ENCODE data around the gene ACBD6.

ACBD6 gene

DNA sequence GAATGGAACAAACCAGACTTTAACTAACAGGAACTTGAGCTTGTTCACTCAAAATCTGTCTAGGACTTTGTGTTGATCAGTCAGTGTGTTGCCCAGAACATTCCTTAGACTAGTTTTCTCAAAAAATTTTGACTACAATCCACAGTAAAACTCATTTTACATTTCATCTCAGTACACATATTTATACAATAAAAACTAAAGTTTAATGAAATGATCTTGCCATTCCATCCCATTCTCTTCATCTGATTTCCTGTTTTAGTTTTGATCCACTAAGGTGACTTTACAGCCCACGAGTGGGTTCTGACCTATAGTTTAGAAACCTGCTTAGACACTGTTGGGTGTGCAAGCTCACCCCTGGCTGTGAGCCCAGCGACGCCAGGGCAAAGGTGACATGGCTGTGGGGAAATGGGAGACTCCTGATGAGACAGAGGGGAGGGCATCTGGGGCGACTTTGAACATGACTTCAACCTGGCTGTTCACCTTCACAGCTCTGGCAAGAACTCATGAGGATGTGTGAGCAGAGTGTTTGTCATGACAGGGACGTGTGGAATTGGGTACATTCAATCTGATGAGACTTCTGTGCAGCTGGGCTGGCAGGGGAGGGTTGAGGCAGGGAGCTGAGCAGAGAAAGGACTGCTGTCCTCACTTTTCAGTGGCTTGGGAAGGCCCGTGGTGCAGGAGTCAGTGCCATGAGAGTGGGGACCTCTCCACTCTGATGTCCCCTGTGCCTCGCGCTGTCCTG is 231.7 kb downstream of the ACBD6 start:
- H3K36me3 ChIP-seq (ENCODE audit: control insufficient read depth, insufficient read depth, low read length): 0 out of 2 replicates have a peak, but pooled peaks cover 2% of the 10 kb centered on the region
- DNase-seq (ENCODE audit: low read depth, low spot score): no peak
- H3K27me3 ChIP-seq (ENCODE audit: control insufficient read depth, insufficient read depth, low read length): no peaks in the 10 kb centered on the region
- H3K27ac ChIP-seq (ENCODE audit: low read length): no peak overlapping the region
- no peak overlapping the region for H3K4me3 ChIP-seq (ENCODE audit: low read length)
- no peaks in the 10 kb centered on the region for H3K9me3 ChIP-seq (ENCODE audit: control insufficient read depth, insufficient read depth, low read length)
- no CpG with 5 or more reads among the region's 8 CpGs for WGBS (ENCODE audit: insufficient coverage, insufficient read length)
- H3K4me1 ChIP-seq (ENCODE audit: control insufficient read depth, insufficient read depth, low read length): peaks cover 13% of the 10 kb centered on the region

DNA sequence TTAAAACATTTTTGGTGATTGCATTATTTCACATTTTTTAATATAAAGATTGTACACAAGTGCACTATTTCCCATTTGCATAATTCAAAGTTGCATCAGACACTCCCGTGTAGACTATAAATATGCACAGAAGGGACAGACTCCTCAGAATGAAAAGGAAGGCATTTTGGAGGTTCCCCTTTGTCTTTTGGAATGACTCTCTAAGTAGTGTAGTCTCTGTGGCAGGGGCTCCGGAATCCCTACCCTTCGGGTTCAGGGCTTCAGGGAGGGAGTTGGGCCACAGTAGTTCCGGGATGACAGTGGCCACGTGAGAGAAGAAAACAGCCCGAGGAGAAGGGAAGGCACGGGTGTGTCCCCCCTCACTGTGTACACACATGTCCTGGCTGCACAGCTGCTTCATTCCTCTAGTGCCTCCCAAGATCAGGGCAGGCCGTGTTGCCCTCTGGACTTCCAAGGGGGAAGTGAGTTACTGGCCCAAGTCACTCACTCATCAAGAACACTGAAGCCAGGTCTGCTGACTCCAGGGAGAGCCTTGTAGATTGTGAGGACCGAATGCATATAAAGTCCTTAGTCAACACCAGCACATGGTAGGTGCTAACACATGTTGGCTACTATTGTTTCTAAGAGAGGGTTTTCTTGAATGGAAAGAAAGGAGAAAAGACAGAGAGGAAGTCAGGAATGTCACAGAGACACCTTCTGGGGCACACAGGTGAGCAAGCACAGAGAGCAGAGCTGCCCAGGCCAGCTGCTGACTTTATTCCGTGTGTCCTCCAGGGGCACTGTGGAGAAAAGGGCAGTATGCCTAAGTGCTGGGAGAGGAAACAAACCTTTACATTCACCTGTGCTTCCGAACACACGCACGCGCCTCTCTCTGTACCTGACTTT is 232.5 kb downstream of the ACBD6 start:
- peak; percentile 35 for DNase-seq (ENCODE audit: low read depth, low spot score)
- no peaks in the 10 kb centered on the region for H3K27me3 ChIP-seq (ENCODE audit: control insufficient read depth, insufficient read depth, low read length)
- H3K9me3 ChIP-seq (ENCODE audit: control insufficient read depth, insufficient read depth, low read length): no peaks in the 10 kb centered on the region
- H3K4me1 ChIP-seq (ENCODE audit: control insufficient read depth, insufficient read depth, low read length): peaks cover 15% of the 10 kb centered on the region
- 0 out of 2 replicates have a peak, but pooled peaks cover 2% of the 10 kb centered on the region for H3K36me3 ChIP-seq (ENCODE audit: control insufficient read depth, insufficient read depth, low read length)
- no CpG with 5 or more reads among the region's 14 CpGs for WGBS (ENCODE audit: insufficient coverage, insufficient read length)
- H3K27ac ChIP-seq (ENCODE audit: low read length): no peak overlapping the region
- no peak overlapping the region for H3K4me3 ChIP-seq (ENCODE audit: low read length)

DNA sequence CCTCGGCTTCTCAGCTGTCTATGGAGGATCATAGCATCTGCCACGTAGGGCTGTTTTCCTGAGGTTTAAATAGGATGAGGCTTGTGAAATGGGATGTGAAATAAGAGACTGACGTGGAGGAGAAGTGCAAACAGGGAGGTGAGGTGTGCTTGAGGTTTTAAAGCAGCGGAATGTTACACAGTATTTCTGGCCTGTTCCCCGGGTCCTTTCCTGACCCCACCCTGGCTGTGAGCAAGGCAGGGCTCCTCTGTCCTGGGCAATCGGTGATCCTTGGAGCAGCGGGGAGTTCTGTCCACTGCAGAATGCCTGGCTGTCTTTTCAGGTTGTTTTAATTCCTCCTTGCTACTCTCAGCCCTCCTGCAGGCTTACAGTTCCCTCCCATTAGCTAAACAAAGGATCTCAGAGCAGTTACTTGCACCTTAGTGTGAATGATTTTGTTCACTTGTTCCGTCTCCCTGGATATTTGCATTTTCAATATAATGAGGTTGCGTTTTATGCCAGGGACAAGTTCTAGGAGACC is 233.8 kb downstream of the ACBD6 start:
- Histone ChIP-seq H3K4me1 (ENCODE audit: control insufficient read depth, insufficient read depth, low read length) (peaks cover 15% of the 10 kb centered on the region), H3K9me3 (ENCODE audit: control insufficient read depth, insufficient read depth, low read length) (no peaks in the 10 kb centered on the region), H3K36me3 (ENCODE audit: control insufficient read depth, insufficient read depth, low read length) (no peaks in the 10 kb centered on the region), H3K27ac (ENCODE audit: low read length) (no peak overlapping the region), H3K4me3 (ENCODE audit: low read length) (no peak overlapping the region), H3K27me3 (ENCODE audit: control insufficient read depth, insufficient read depth, low read length) (no peaks in the 10 kb centered on the region)
- WGBS (ENCODE audit: insufficient coverage, insufficient read length): no CpG with 5 or more reads among the region's 9 CpGs
- no peak for DNase-seq (ENCODE audit: low read depth, low spot score)

DNA sequence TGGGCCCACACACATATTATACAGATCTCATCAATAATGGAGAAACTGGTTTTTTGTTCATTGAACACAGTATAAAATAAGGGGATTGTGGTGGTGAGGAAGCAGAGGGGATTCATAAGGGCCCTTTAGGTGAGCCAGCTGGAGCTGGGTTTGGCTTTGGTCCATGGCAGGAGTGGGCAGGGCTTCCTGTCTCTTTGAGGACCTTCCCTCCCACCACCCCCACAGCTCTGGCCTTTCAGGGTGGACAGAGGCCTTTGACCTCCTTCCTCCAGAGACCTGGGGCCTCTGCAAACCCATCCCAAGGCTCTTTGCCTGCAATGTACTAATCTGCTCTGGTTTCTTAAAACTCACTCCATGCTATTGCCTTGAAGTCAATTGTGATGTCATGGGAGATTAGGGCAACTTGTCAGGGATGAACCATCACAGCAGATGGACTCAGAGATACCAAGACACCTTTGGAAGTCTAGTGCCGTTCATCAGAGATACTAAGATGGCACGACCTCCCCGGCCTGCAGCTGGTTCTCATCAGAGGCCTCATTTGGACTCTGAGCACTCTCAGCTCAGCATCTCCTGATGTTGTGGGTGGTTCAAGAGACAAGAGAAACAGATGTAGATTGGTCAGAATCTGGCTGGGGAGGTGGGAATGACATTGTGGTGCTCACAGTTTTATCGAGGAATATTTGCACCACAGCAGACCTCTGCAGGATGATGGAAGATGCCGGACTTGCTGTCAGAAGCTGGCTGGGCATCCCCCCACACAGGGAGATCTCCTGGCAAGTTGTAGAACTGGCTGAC is 234.4 kb downstream of the ACBD6 start:
- WGBS (ENCODE audit: insufficient coverage, insufficient read length): no CpG with 5 or more reads among the region's 5 CpGs
- Histone ChIP-seq H3K36me3 (ENCODE audit: control insufficient read depth, insufficient read depth, low read length) (no peaks in the 10 kb centered on the region), H3K27me3 (ENCODE audit: control insufficient read depth, insufficient read depth, low read length) (no peaks in the 10 kb centered on the region), H3K9me3 (ENCODE audit: control insufficient read depth, insufficient read depth, low read length) (no peaks in the 10 kb centered on the region), H3K4me1 (ENCODE audit: control insufficient read depth, insufficient read depth, low read length) (peaks cover 15% of the 10 kb centered on the region), H3K4me3 (ENCODE audit: low read length) (no peak overlapping the region), H3K27ac (ENCODE audit: low read length) (no peak overlapping the region)
- no peak for DNase-seq (ENCODE audit: low read depth, low spot score)

DNA sequence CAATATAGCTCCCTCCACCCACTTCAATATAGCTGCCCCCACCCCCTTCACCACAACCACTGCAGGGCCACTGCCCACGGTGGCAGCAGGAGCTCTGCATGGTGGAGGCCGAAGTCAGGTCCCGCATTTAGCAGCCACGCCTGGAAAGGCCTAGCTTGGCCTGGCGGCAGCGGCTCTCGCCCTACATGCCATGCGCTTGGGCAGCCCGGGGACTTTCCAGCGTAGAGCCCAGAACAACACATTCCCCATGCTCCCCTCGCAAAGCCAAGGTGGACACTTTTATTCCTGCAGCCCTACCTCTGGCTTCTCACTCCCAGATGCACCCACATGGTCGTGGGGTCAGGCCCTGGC is 235.2 kb downstream of the ACBD6 start:
- no CpG with 5 or more reads among the region's 12 CpGs for WGBS (ENCODE audit: insufficient coverage, insufficient read length)
- peaks cover 15% of the 10 kb centered on the region for H3K4me1 ChIP-seq (ENCODE audit: control insufficient read depth, insufficient read depth, low read length)

DNA sequence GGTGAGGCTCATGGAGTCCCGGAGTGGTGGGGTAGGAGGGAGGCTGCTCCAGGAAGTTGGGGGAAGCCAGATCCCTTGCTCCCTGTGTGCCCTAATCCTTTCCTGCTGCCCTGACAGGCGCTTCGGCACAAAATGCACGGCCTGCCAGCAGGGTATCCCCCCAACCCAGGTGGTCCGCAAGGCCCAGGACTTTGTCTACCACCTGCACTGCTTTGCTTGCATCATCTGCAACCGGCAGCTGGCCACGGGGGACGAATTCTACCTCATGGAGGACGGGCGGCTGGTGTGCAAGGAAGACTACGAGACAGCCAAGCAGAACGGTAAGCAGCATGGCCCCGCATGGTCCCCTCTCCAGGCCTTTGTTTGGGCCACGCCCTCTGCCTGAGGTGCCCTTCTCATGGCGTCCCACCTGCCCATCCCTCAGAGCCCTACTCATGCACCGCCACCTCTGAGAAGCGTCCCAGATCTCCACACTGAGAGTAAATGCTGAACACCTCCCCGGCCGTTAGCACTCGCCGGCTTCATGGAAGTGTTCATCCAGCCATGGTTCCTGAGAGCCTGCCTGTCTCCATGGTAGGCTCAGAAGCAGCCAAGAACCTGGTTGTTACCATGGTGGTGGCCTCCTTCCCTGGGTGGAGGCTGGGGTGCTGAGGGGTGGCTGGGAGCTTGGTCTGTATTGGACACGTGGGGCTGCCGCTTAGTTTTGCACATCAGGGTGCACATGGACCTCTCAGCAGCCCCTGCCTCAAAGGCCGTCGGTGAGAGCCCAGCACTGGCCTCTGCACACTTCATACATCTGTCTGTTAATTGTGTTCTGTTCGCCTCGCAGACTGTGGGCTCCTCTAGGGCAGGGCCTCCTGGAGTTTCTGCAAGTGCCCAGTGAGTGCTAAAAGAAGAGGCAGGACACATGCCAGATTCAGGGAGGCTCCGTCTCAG is 235.8 kb downstream of the ACBD6 start:
- Histone ChIP-seq H3K27me3 (ENCODE audit: control insufficient read depth, insufficient read depth, low read length) (no peaks in the 10 kb centered on the region), H3K4me1 (ENCODE audit: control insufficient read depth, insufficient read depth, low read length) (peaks cover 15% of the 10 kb centered on the region), H3K4me3 (ENCODE audit: low read length) (no peak overlapping the region), H3K36me3 (ENCODE audit: control insufficient read depth, insufficient read depth, low read length) (no peaks in the 10 kb centered on the region), H3K27ac (ENCODE audit: low read length) (no peak overlapping the region), H3K9me3 (ENCODE audit: control insufficient read depth, insufficient read depth, low read length) (no peaks in the 10 kb centered on the region)
- no CpG with 5 or more reads among the region's 28 CpGs for WGBS (ENCODE audit: insufficient coverage, insufficient read length)
- DNase-seq (ENCODE audit: low read depth, low spot score): no peak

More for the DNA sequence above, 235.2 kb downstream of the ACBD6 start:
- Histone ChIP-seq H3K27me3 (ENCODE audit: control insufficient read depth, insufficient read depth, low read length) (no peaks in the 10 kb centered on the region), H3K4me3 (ENCODE audit: low read length) (no peak overlapping the region), H3K36me3 (ENCODE audit: control insufficient read depth, insufficient read depth, low read length) (no peaks in the 10 kb centered on the region), H3K9me3 (ENCODE audit: control insufficient read depth, insufficient read depth, low read length) (no peaks in the 10 kb centered on the region), H3K27ac (ENCODE audit: low read length) (no peak overlapping the region)
- DNase-seq (ENCODE audit: low read depth, low spot score): no peak

DNA sequence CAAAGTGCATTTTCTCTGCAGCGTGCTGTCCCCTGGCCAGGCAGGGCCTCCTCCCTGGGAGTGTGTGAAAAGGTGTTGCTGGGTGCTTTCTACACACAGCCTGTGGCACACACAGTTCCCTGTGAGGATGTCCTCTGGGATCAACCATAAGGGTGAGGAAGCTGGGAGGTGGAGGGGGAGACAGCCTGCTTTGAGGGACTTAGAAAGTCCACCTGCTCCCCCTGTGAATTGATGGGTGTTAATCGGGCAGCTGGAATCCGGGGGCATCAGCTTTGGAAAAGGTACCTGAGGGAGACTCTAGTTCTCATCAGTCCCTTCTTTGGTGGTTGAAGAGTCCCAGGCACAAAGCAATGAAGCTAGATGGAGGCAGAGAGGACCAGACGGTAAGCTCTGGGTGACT is 236.5 kb downstream of the ACBD6 start:
- no peak for DNase-seq (ENCODE audit: low read depth, low spot score)
- Histone ChIP-seq H3K4me1 (ENCODE audit: control insufficient read depth, insufficient read depth, low read length) (peaks cover 12% of the 10 kb centered on the region), H3K4me3 (ENCODE audit: low read length) (no peak overlapping the region), H3K9me3 (ENCODE audit: control insufficient read depth, insufficient read depth, low read length) (no peaks in the 10 kb centered on the region), H3K27ac (ENCODE audit: low read length) (no peak overlapping the region), H3K27me3 (ENCODE audit: control insufficient read depth, insufficient read depth, low read length) (no peaks in the 10 kb centered on the region), H3K36me3 (ENCODE audit: control insufficient read depth, insufficient read depth, low read length) (no peaks in the 10 kb centered on the region)
- WGBS (ENCODE audit: insufficient coverage, insufficient read length): no CpG with 5 or more reads among the region's 4 CpGs

DNA sequence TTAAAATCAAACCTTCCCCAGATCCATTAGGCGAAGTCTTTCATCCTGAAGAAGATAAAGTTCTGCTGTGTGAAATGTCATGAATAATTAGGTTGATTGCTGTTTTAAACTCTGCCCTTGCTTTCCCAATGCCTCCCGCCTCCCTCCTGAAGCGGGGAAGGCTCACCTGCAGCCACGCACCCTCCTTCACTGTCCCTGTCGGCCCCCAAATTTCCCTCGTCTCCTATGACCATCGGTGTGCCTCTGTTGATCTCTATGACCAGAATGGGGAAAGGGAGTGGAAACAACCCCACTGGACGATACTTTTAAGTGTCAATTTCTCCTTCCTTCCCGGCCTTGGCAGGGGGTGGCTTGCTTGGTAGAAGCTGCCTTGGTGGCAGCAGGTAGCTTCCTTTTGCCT is 237.2 kb downstream of the ACBD6 start:
- Histone ChIP-seq H3K27ac (ENCODE audit: low read length) (no peak overlapping the region), H3K9me3 (ENCODE audit: control insufficient read depth, insufficient read depth, low read length) (no peaks in the 10 kb centered on the region), H3K36me3 (ENCODE audit: control insufficient read depth, insufficient read depth, low read length) (no peaks in the 10 kb centered on the region), H3K4me1 (ENCODE audit: control insufficient read depth, insufficient read depth, low read length) (peaks cover 12% of the 10 kb centered on the region), H3K27me3 (ENCODE audit: control insufficient read depth, insufficient read depth, low read length) (no peaks in the 10 kb centered on the region), H3K4me3 (ENCODE audit: low read length) (no peak overlapping the region)
- no CpG with 5 or more reads among the region's 9 CpGs for WGBS (ENCODE audit: insufficient coverage, insufficient read length)
- DNase-seq (ENCODE audit: low read depth, low spot score): no peak

DNA sequence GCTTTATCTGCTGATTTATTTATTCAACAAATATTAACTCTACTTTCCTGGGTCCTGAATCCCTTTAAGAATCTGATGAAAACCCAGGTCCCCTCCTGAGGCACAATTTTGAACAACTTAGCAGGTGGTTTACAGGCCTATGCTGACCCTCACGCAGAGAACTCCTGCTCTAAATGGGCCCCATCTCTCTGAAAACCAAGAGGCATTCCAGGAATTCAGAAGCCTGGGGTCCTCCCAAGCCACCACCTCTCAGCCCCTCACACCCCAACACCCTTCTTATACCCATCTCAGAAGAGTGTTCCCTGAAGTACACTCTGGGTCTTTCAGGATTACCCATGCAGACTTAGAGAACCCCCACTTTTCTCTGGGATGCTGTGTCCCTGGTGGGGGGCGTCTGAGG is 237.8 kb downstream of the ACBD6 start:
- Histone ChIP-seq H3K4me1 (ENCODE audit: control insufficient read depth, insufficient read depth, low read length) (peaks cover 10% of the 10 kb centered on the region), H3K9me3 (ENCODE audit: control insufficient read depth, insufficient read depth, low read length) (no peaks in the 10 kb centered on the region)

More for the DNA sequence above, 237.8 kb downstream of the ACBD6 start:
- WGBS (ENCODE audit: insufficient coverage, insufficient read length): no CpG with 5 or more reads among the region's 2 CpGs
- H3K4me3 ChIP-seq (ENCODE audit: low read length): no peak overlapping the region
- no peak overlapping the region for H3K27ac ChIP-seq (ENCODE audit: low read length)
- no peaks in the 10 kb centered on the region for H3K27me3 ChIP-seq (ENCODE audit: control insufficient read depth, insufficient read depth, low read length)
- H3K36me3 ChIP-seq (ENCODE audit: control insufficient read depth, insufficient read depth, low read length): no peaks in the 10 kb centered on the region
- no peak for DNase-seq (ENCODE audit: low read depth, low spot score)

All from iPS DF 6.9 (cell line).